Body of pancreas (tissue), 4 donors: ENCODE results near the gene PLEKHB1. TPM values are rescaled to one million over a fixed set of nuclear protein-coding genes. Genes with fewer than 3 reads are reported as not detected.

Experiments
- ATAC-seq: fragments of 150-250 bp; one replicate; pipeline ENCODE4 v1.9.1; 2016
- DNase-seq, 4 donors: peaks; one replicate each; pipeline ENCODE4 v3.0.0-alpha.2; 2019
- H3K27ac ChIP-seq, 4 donors: fragments of 200-600 bp; sonication (generic); 1 replicate in 3 of 4; 2 replicates in 1 of 4; pipeline versions ENCODE4 v1.5.1 to v1.6.1; 2016 to 2019; ENCODE audit warnings: mild to moderate bottlenecking in 1 of 4, mixed read lengths in 1 of 4, moderate library complexity in 1 of 4
- H3K27me3 ChIP-seq, 2 donors: fragments of 200-600 bp; sonication (generic); one replicate each; pipeline ENCODE4 v1.6.0; 2016; ENCODE audit warnings: mild to moderate bottlenecking in 1 of 2
- H3K36me3 ChIP-seq, 2 donors: fragments of 200-600 bp; sonication (generic); replicated peaks in 1 of 2; 2 replicates each; pipeline ENCODE4 v1.5.1; 2016; ENCODE audit warnings: low read depth in 2 of 2; ENCODE audit not compliant: insufficient read depth in 1 of 2
- H3K4me1 ChIP-seq: fragments of 200-600 bp; sonication (generic); one replicate; pipeline ENCODE4 v1.6.0; 2016
- H3K4me3 ChIP-seq, 2 donors: fragments of 200-600 bp; sonication (generic); 1 replicate in 1 of 2; 2 replicates in 1 of 2; pipeline ENCODE4 v1.5.1; 2016 to 2019
- H3K9me3 ChIP-seq, 3 donors: fragments of 200-600 bp; sonication (generic); 1 replicate in 2 of 3; 2 replicates in 1 of 3; pipeline ENCODE4 v1.5.1; 2016
- POLR2A ChIP-seq, 3 donors: fragments of 450-650 bp; IDR thresholded peaks; one replicate each; pipeline ENCODE4 v1.6.1; 2016; ENCODE audit warnings: antibody characterized with exemption in 3 of 3, mild to moderate bottlenecking in 2 of 3
- WGBS, 2 donors: methylation state at CpG; one replicate each; pipeline ENCODE4 v1.1.5; 2017; 5-methylcytosine and 5-hydroxymethylcytosine counted together
- intact Hi-C: fragments of 100-400 bp; cut with DNase I; formaldehyde crosslinking; loops from one replicate; pipeline ENCODE4 v1.15.1; 2023
- total RNA-seq, 2 donors: library from RNA; depleted of rRNA; stranded (reverse); fragments of >200 nt; gene quantifications; one replicate each; pipeline ENCODE4 v1.1.0, GENCODE V29; 2016
- TF ChIP-seq, protein P1 (sequence below), 7 experiments: fragments of 450-650 bp in 4 of 7; fragments of 200-600 bp in 3 of 7; sonication (generic) in 3 of 7; IDR thresholded peaks; one replicate each; pipeline ENCODE4 v1.5.1; 2016 to 2019; ENCODE audit warnings: antibody characterized with exemption in 7 of 7

The PLEKHB1 gene
- total RNA-seq, 2 donors from 2014 or later = 22.4 to 42.5 TPM

DNA sequence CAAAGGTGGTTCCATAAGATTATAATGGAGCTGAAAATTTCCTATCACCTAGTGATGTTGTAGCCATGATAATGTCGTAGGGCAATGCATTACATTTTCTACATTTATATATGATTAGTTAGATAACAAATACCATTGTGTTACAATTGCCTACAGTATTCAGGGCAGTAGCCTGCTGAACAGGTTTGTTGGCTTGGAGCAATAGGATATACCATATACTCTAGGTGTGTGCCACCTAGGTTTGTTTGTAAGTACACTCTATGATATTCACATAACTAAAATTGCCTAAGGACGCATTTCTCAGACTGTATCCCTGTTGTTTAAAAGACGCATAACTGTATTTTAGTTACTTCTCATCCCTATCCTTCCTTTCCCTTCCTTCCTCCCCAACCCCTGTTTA is 13.6 kb downstream of the PLEKHB1 start:
- Histone ChIP-seq H3K9me3 (no peaks in the 10 kb centered on the region), H3K4me3 (no peak overlapping the region), H3K27me3 (no peaks in the 10 kb centered on the region), H3K4me1 (peaks cover 7% of the 10 kb centered on the region), H3K27ac (no peak overlapping the region), H3K36me3 (no peaks in the 10 kb centered on the region)
- intact Hi-C loops = loop anchor here (5.0 kb wide), 1 partner anchor 33 kb away; no protein-coding TSS in a partner anchor
- WGBS, 2 donors = 80 to 81% methylated on average over 3 of the region's 3 CpGs
- DNase-seq (no peak), ATAC-seq (no peak)
- TF ChIP-seq, protein P1, sequence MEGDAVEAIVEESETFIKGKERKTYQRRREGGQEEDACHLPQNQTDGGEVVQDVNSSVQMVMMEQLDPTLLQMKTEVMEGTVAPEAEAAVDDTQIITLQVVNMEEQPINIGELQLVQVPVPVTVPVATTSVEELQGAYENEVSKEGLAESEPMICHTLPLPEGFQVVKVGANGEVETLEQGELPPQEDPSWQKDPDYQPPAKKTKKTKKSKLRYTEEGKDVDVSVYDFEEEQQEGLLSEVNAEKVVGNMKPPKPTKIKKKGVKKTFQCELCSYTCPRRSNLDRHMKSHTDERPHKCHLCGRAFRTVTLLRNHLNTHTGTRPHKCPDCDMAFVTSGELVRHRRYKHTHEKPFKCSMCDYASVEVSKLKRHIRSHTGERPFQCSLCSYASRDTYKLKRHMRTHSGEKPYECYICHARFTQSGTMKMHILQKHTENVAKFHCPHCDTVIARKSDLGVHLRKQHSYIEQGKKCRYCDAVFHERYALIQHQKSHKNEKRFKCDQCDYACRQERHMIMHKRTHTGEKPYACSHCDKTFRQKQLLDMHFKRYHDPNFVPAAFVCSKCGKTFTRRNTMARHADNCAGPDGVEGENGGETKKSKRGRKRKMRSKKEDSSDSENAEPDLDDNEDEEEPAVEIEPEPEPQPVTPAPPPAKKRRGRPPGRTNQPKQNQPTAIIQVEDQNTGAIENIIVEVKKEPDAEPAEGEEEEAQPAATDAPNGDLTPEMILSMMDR (IDR thresholded peaks at IDR 0.05) = no peak
- TF ChIP-seq POLR2A (IDR thresholded peaks at IDR 0.05) = no peak

GRCh38 chr11:73660497-73661034 is 14.2 kb downstream of the PLEKHB1 start:
- Histone ChIP-seq H3K9me3 (no peaks in the 10 kb centered on the region), H3K36me3 (no peaks in the 10 kb centered on the region), H3K27ac (no peak overlapping the region), H3K4me3 (no peak overlapping the region), H3K27me3 (no peaks in the 10 kb centered on the region), H3K4me1 (peaks cover 7% of the 10 kb centered on the region)
- DNase-seq (no peak), ATAC-seq (no peak)
- intact Hi-C loops = loop anchor here (5.0 kb wide), 1 partner anchor 33 kb away; no protein-coding TSS in a partner anchor
- WGBS, 2 donors = 48 to 50% methylated on average over 10 to 25 of the region's 25 CpGs
- TF ChIP-seq, protein P1 (IDR thresholded peaks at IDR 0.05) = no peak

DNA sequence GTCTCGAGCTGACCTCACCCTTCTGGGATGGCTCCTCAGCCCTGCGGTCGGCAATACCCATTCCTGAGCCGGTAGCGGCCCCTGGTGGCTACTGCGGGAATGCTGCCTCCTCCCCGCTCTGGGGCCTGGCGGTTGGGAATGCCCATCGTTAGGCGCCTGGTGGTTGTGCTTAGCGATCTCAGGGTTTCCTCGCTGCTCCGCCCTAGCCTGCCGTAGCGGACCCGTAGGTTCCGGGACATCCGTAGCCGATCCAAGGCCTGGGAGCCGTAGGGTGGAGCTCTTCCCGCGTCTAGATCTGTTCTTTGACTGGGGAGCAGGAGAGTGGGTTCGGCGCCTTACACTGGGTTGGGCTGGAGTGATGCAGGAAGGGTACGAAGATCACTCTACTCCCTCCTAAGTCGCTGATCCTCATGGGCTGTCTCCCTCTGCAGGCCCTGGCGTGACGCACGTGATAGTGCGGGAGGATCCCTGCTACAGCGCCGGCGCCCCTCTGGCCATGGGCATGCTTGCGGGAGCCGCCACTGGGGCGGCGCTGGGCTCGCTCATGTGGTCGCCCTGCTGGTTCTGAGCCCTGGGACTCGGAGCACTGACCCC is 14.8 kb downstream of the PLEKHB1 start:
- intact Hi-C loops = loop anchor here (5.0 kb wide), 1 partner anchor 34 kb away; no protein-coding TSS in a partner anchor
- ATAC-seq (peak; percentile 93), DNase-seq (peak; percentile 86 to 88 (median 87))
- Histone ChIP-seq H3K9me3 (no peaks in the 10 kb centered on the region), H3K27ac (no peak overlapping the region), H3K4me1 (peaks cover 7% of the 10 kb centered on the region), H3K27me3 (no peaks in the 10 kb centered on the region), H3K4me3 (no peak overlapping the region), H3K36me3 (no peaks in the 10 kb centered on the region)
- no peak for TF ChIP-seq POLR2A (IDR thresholded peaks at IDR 0.05)
- TF ChIP-seq, protein P1 (IDR thresholded peaks at IDR 0.05) = peak; percentile 77 to 98 (median 94)
- 24 to 57% methylated on average over 9 to 38 of the region's 40 CpGs for WGBS, 2 donors

DNA sequence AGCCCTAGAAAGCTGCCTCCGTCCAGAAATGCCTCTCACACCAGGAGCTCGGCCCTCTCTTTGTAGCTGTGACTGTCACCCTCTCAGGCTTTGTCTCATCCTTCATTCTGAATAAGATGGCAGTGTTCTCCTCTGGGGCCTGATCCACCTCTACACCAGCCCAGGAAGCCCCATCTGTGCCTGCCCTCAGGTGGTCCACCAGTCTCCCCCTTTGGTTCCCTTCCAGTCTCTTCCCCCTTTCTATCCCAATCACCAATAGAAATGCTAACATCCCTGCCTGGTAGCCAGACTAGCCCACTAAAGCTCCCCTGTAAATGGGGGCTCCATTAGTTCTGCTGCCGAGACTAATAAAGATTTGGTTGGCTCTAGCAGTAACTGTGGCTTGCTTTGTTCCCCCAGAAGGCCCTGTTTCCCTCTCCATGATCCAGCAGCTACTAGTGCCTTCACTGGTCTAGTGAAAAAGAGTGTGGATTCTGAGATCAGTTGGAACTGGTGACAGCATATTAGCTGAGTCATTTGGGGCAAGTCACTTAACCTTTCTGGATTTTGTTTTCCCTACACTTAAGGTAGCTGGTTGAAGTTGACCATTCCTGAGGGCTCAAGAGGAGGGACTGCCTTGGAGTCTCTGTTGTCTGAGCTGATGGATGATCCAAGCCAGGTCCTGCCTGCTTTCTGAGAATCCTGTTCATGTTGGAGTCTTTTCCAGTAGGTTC is 16.2 kb downstream of the PLEKHB1 start:
- peaks cover 7% of the 10 kb centered on the region for H3K4me1 ChIP-seq
- ATAC-seq (no peak), DNase-seq (no peak)
- 70 to 79% methylated on average over 2 to 3 of the region's 3 CpGs for WGBS, 2 donors
- no peaks in the 10 kb centered on the region for H3K27me3 ChIP-seq
- TF ChIP-seq, protein P1 (IDR thresholded peaks at IDR 0.05) = no peak
- TF ChIP-seq POLR2A (IDR thresholded peaks at IDR 0.05) = no peak
- H3K9me3 ChIP-seq = no peaks in the 10 kb centered on the region
- no peaks in the 10 kb centered on the region for H3K36me3 ChIP-seq
- intact Hi-C loops = loop anchor here (5.0 kb wide), 1 partner anchor 35 kb away; no protein-coding TSS in a partner anchor
- no peak overlapping the region for H3K27ac ChIP-seq
- H3K4me3 ChIP-seq = no peak overlapping the region
